Panc1 (cell line): ENCODE measurements around the gene ZDHHC14. TPM values are rescaled to one million over a fixed set of nuclear protein-coding genes. Genes with fewer than 3 reads are reported as not detected.

Experiments
- ATAC-seq: fragments of 200-7000 bp; cut with Tn5 transposase; 2 replicates; pipeline ENCODE4 v1.9.1; 2020; ENCODE audit warnings: mild to moderate bottlenecking, moderate library complexity
- BruUV-seq: library from RNA; stranded (reverse); fragments of 400-500 nt; replicated peaks from 2 replicates; lab custom pipeline; 2021; lab: Mats Ljungman, UMichigan
- CTCF ChIA-PET: fragments of 300-600 bp; sonication (Branson Sonifier 250); formaldehyde crosslinking; loops from one replicate; lab custom pipeline; 2022; ENCODE audit warnings: antibody characterized with exemption; lab: Charles Lee
- POLR2A ChIA-PET: fragments of 300-600 bp; sonication (Branson Sonifier 250); formaldehyde crosslinking; loops from one replicate; lab custom pipeline; 2022; ENCODE audit warnings: antibody characterized with exemption; lab: Charles Lee
- DNase-seq: peaks from one replicate; pipeline ENCODE4 v3.0.0-alpha.2; 2010; ENCODE audit warnings: low read depth, low spot score
- H3K27ac ChIP-seq: 2 replicates; pipeline ENCODE4 v1.5.1; 2011; ENCODE audit warnings: mild to moderate bottlenecking, low read length, inconsistent platforms
- H3K27me3 ChIP-seq: fragments of 200-500 bp; sonication (Bioruptor generic); 2 replicates; pipeline ENCODE4 v1.6.0; 2014; ENCODE audit warnings: low read length, inconsistent platforms; ENCODE audit not compliant: control insufficient read depth, insufficient read depth
- H3K36me3 ChIP-seq: fragments of 200-500 bp; sonication (Bioruptor generic); 2 replicates; pipeline ENCODE4 v1.5.1; 2014; ENCODE audit warnings: inconsistent platforms, mild to moderate bottlenecking, low read length, moderate library complexity; ENCODE audit not compliant: control insufficient read depth, insufficient read depth
- H3K4me1 ChIP-seq: 2 replicates; pipeline ENCODE4 v1.5.1; 2011; ENCODE audit warnings: inconsistent platforms, mild to moderate bottlenecking, low read length, moderate library complexity; ENCODE audit not compliant: control insufficient read depth, insufficient read depth
- H3K4me3 ChIP-seq, 2 experiments: 2 replicates each; pipeline ENCODE4 v1.5.1; 2011 to 2012; ENCODE audit warnings: low read depth in 2 of 2, low read length in 2 of 2, mild to moderate bottlenecking in 2 of 2, inconsistent platforms in 1 of 2, moderate library complexity in 1 of 2
- H3K9me3 ChIP-seq: fragments of 200-500 bp; sonication (Bioruptor generic); 2 replicates; pipeline ENCODE4 v1.5.1; 2014; ENCODE audit warnings: low read depth, mild to moderate bottlenecking, inconsistent platforms, low read length, moderate library complexity; ENCODE audit not compliant: control insufficient read depth, insufficient read depth
- POLR2AphosphoS5 ChIP-seq: IDR thresholded peaks from 2 replicates; pipeline ENCODE4 v1.6.1; 2012; ENCODE audit warnings: mild to moderate bottlenecking, low read depth, low read length, moderate library complexity
- REST ChIP-seq, 2 experiments: IDR thresholded peaks; 2 replicates each; pipeline ENCODE4 v1.6.1; 2011 to 2012; ENCODE audit warnings: low read depth in 2 of 2, control low read depth in 1 of 2, low read length in 1 of 2, mild to moderate bottlenecking in 1 of 2, moderate library complexity in 1 of 2; ENCODE audit not compliant: insufficient read depth in 1 of 2
- SIN3A ChIP-seq: IDR thresholded peaks from 2 replicates; pipeline ENCODE4 v1.6.1; 2012; ENCODE audit warnings: low read depth, mild to moderate bottlenecking, low read length, moderate library complexity, borderline replicate concordance; ENCODE audit not compliant: insufficient read depth
- TCF7L2 ChIP-seq: IDR thresholded peaks from 2 replicates; pipeline ENCODE4 v1.6.1; 2011; ENCODE audit warnings: mild to moderate bottlenecking, low read depth, low read length, inconsistent platforms
- in situ Hi-C: cut with HindIII; loops from 2 replicates; pipeline ENCODE4 v1.10.0; 2016; ENCODE audit warnings: low sequenced_read_pairs, low pct_unique_long_range_greater_than_20kb
- intact Hi-C: fragments of 100-400 bp; cut with micrococcal nuclease; formaldehyde crosslinking; loops from one replicate; pipeline ENCODE4 v1.10.0; 2022; ENCODE audit not compliant: unreplicated experiment
- total RNA-seq: library from RNA; stranded (reverse); gene quantifications from one replicate; pipeline ENCODE4 v1.2.1, GENCODE V29; 2021; ENCODE audit not compliant: unreplicated experiment
- TF ChIP-seq, protein P1 (sequence below): fragments of 450-650 bp; IDR thresholded peaks from 2 replicates; pipeline ENCODE4 v1.5.1; 2017; ENCODE audit warnings: mild to moderate bottlenecking

Gene ZDHHC14
- total RNA-seq, 1 experiment from 2014 or later: 19.9 TPM

DNA sequence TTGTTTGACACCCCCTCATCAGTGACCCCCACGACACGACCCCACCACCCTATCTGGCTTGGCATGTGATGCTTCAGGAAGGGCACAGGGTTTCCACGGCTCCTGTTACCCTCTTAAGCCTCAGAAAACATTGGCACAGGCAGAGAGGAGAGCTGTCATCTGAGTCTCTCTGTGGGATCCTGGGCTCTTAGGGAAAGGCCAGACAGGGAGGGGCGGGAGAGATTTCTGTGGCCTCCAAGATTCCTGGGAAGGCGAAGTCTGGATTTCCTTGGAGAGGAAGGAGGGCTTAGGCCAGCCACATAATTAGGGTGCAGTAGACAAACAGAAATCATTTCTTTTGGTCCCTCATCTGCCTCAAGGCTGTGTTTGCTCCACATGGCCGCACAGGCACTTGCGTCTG, 250.4 kb downstream of the ZDHHC14 start:
- CTCF ChIA-PET: no interaction called here
- TF ChIP-seq TCF7L2 (no peak), SIN3A (no peak), POLR2AphosphoS5 (no peak), REST (IDR thresholded peaks at IDR 0.05; ENCODE audit: insufficient read depth in 1 of 2, low read depth in 2 of 2, low read length in 1 of 2) (no peak)
- TF ChIP-seq, protein P1, sequence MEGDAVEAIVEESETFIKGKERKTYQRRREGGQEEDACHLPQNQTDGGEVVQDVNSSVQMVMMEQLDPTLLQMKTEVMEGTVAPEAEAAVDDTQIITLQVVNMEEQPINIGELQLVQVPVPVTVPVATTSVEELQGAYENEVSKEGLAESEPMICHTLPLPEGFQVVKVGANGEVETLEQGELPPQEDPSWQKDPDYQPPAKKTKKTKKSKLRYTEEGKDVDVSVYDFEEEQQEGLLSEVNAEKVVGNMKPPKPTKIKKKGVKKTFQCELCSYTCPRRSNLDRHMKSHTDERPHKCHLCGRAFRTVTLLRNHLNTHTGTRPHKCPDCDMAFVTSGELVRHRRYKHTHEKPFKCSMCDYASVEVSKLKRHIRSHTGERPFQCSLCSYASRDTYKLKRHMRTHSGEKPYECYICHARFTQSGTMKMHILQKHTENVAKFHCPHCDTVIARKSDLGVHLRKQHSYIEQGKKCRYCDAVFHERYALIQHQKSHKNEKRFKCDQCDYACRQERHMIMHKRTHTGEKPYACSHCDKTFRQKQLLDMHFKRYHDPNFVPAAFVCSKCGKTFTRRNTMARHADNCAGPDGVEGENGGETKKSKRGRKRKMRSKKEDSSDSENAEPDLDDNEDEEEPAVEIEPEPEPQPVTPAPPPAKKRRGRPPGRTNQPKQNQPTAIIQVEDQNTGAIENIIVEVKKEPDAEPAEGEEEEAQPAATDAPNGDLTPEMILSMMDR: no peak
- Histone ChIP-seq H3K4me1 (no peaks in the 10 kb centered on the region), H3K27ac (no peak overlapping the region), H3K9me3 (no peaks in the 10 kb centered on the region), H3K4me3 (no peak overlapping the region), H3K36me3 (no peaks in the 10 kb centered on the region), H3K27me3 (no peaks in the 10 kb centered on the region)
- no TSS peak for BruUV-seq
- intact Hi-C loops (no loop called here), in situ Hi-C loops (no loop called here)
- DNase-seq (no peak), ATAC-seq (no peak)
- POLR2A ChIA-PET: no interaction called here

- Histone ChIP-seq H3K9me3 (no peaks in the 10 kb centered on the region), H3K27me3 (no peaks in the 10 kb centered on the region), H3K27ac (no peak overlapping the region), H3K4me1 (no peaks in the 10 kb centered on the region), H3K36me3 (no peaks in the 10 kb centered on the region), H3K4me3 (no peak overlapping the region)
- DNase-seq: no peak
- no peak; the same call in 1 of the 2 replicates for ATAC-seq
- ChIA-PET CTCF (no interaction called here), POLR2A (no interaction called here)
- in situ Hi-C loops (no loop called here), intact Hi-C loops (no loop called here)
- TF ChIP-seq, protein P1: no peak
- TF ChIP-seq SIN3A (no peak), REST (IDR thresholded peaks at IDR 0.05; ENCODE audit: insufficient read depth in 1 of 2, low read depth in 2 of 2, low read length in 1 of 2) (no peak), POLR2AphosphoS5 (no peak), TCF7L2 (no peak)
- no TSS peak for BruUV-seq
Observed at GRCh38 chr6:157631838-157632614, 251.0 kb downstream of the ZDHHC14 start.
